Astrocyte of the spinal cord (primary cell): ENCODE measurements around the gene ASZ1.
"Not testable (repeated sequence)": the region's sequence is repeated elsewhere in the genome, so short reads cannot be mapped to it uniquely, and the experiment has no call there.

Experiments
- DNase-seq: peaks from one replicate; pipeline ENCODE4 v3.0.0; 2011; ENCODE audit warnings: low read depth, low spot score
- H3K4me3 ChIP-seq: 2 replicates; pipeline ENCODE4 v1.5.1; 2011; ENCODE audit warnings: low read depth, mild to moderate bottlenecking, low read length, moderate library complexity
- CTCF ChIP-seq: IDR thresholded peaks from 2 replicates; pipeline ENCODE4 v1.5.1; 2012; ENCODE audit warnings: low read depth, mild to moderate bottlenecking, low read length, inconsistent platforms
- in situ Hi-C: cut with HindIII; loops from 2 replicates; pipeline ENCODE4 v1.10.0; 2017; ENCODE audit warnings: low sequenced_read_pairs

ASZ1 gene

GRCh38 chr7:117424090-117424829 lies 3.0 kb downstream of the ASZ1 start:
- in situ Hi-C loops, result no loop called here
- TF ChIP-seq CTCF, result no peak
- DNase-seq, result no peak
- no peak overlapping the region for H3K4me3 ChIP-seq

GRCh38 chr7:117414591-117414990 lies 12.7 kb downstream of the ASZ1 start:
- DNase-seq, H3K4me3 ChIP-seq, in situ Hi-C loops: not testable (repeated sequence)

- in situ Hi-C loops, result no loop called here
- no peak for TF ChIP-seq CTCF
- no peak overlapping the region for H3K4me3 ChIP-seq
- no peak for DNase-seq
Observed at GRCh38 chr7:117412946-117413559, 14.2 kb downstream of the ASZ1 start.

DNA sequence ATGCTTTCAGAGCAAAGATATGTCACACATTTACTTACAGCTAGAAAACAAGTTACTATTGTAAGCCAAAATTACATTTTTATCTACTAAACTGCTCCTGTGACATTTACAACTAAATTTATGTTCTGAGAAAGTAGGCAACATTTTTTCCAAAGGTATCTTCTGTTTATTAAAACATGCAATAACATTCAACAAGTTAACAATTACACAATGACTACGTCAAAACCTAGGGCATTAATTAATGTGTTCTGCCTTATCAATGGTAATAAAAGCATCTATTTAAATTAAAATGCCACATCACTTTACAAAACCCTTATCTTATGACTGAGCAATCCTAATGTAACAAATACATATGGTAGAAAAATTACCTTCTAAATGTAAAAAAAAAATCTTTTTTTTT lies 14.9 kb downstream of the ASZ1 start:
- no peak for DNase-seq
- in situ Hi-C loops, result no loop called here
- no peak for TF ChIP-seq CTCF
- H3K4me3 ChIP-seq, result no peak overlapping the region

- no peak overlapping the region for H3K4me3 ChIP-seq
- in situ Hi-C loops, result no loop called here
- TF ChIP-seq CTCF, result no peak
- DNase-seq, result no peak
Observed at GRCh38 chr7:117411539-117411938, 15.8 kb downstream of the ASZ1 start.

DNA sequence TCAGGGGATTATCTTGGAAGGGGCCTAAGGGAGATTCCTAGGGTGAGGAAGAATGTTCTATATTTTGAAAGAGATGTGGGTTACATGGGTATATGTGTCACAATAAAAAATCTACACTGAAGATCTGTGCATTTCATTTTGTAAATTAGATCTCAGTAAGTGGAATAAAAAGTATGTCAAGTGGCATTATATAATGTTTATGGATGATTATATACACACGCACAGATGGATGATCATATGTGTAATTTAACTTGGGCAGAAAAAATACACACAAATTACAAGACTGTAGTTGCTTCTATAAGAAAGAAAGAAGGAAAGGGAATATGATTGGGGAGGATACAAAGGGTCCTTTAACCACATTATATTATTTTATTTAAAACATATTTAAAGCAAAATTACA lies 18.5 kb downstream of the ASZ1 start:
- no peak overlapping the region for H3K4me3 ChIP-seq
- in situ Hi-C loops, result no loop called here
- no peak for TF ChIP-seq CTCF
- no peak for DNase-seq

DNA sequence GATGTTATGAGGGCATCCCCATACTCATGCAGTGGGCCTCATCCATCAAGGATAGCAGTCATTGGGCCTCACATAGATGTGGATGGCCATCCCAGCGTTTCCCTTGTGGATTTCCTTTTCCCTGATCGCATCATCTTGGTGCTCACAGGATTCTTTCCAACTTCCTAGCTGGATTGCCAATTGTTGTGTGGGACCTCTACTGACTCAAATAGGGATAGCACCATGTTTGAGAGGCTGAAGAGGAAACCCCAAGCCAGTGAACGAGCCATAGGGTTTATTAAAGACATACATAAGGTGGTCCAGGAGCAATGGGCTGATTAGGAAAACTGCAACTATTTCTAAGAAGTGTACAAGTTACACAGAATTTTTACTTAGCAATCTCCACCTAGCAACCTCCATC lies 21.8 kb downstream of the ASZ1 start:
- in situ Hi-C loops, result no loop called here
- H3K4me3 ChIP-seq, result no peak overlapping the region
- no peak for TF ChIP-seq CTCF
- no peak for DNase-seq
